Skeletal muscle tissue (tissue), 4 donors: ENCODE data around the gene SMAD2. TPM values are rescaled to one million over a fixed set of nuclear protein-coding genes. Genes with fewer than 3 reads are reported as not detected.

Source experiments
- H3K27ac ChIP-seq: one replicate; pipeline ENCODE4 v1.7.0; 2013; ENCODE audit warnings: mild to moderate bottlenecking, low read depth, low read length, inconsistent platforms
- H3K27me3 ChIP-seq, 3 donors: one replicate each; pipeline ENCODE4 v1.7.0; 2013; ENCODE audit warnings: low read length in 3 of 3; ENCODE audit not compliant: control insufficient read depth in 3 of 3, insufficient read depth in 3 of 3
- H3K36me3 ChIP-seq, 3 donors: one replicate each; pipeline ENCODE4 v1.7.0; 2013; ENCODE audit warnings: low read length in 3 of 3; ENCODE audit not compliant: control insufficient read depth in 3 of 3, insufficient read depth in 3 of 3
- H3K4me1 ChIP-seq, 3 donors: one replicate each; pipeline ENCODE4 v1.7.0; 2013; ENCODE audit warnings: low read length in 3 of 3, mild to moderate bottlenecking in 3 of 3; ENCODE audit not compliant: control insufficient read depth in 3 of 3, insufficient read depth in 3 of 3
- H3K4me3 ChIP-seq, 3 donors: one replicate each; pipeline ENCODE4 v1.7.0; 2013; ENCODE audit warnings: low read length in 3 of 3
- H3K9ac ChIP-seq, 3 donors: one replicate each; pipeline ENCODE4 v1.7.0; 2013; ENCODE audit warnings: low read length in 3 of 3, mild to moderate bottlenecking in 3 of 3, moderate library complexity in 2 of 3, low read depth in 1 of 3
- H3K9me3 ChIP-seq, 3 donors: one replicate each; pipeline ENCODE4 v1.7.0; 2013; ENCODE audit warnings: low read length in 3 of 3; ENCODE audit not compliant: control insufficient read depth in 3 of 3
- total RNA-seq: library from RNA; depleted of rRNA; stranded (reverse); fragments of >200 nt; gene quantifications from one replicate; pipeline ENCODE4 v1.2.3, GENCODE V29; 2014
- donor health status: Osteomylitis.

SMAD2 gene
- 23.0 TPM for total RNA-seq

GRCh38 chr18:47930199-47930930 is at the start of gene SMAD2:
Gene SMAD2, minus strand, starts transcription at chr18:47930659. Its CDS starts 33,903 bp downstream, at chr18:47896756.
- Histone ChIP-seq H3K36me3 (no peaks in the 10 kb centered on the region), H3K27ac (peak within 1 kb of the TSS; percentile 92), H3K4me1 (peaks cover 14 to 22% (median 16%) of the 10 kb centered on the region in 3 donors), H3K9ac (peak within 1 kb of the TSS; percentile 89 to 92 (median 90)), H3K27me3 (no peaks in the 10 kb centered on the region), H3K9me3 (no peaks in the 10 kb centered on the region), H3K4me3 (peak within 1 kb of the TSS; percentile 81 to 93 (median 85))

- Histone ChIP-seq H3K9me3 (no peaks in the 10 kb centered on the region), H3K4me1 (no peaks in the 10 kb centered on the region), H3K27ac (no peak overlapping the region), H3K36me3 (no peaks in the 10 kb centered on the region), H3K9ac (no peak overlapping the region), H3K4me3 (no peak overlapping the region), H3K27me3 (peaks cover 0 to 9% (median 0%) of the 10 kb centered on the region in 3 donors)
These were observed 49.2 kb upstream of the SMAD2 start for GRCh38 chr18:47979611-47980200.

- Histone ChIP-seq H3K4me3 (no peak overlapping the region), H3K4me1 (no peaks in the 10 kb centered on the region), H3K27me3 (peaks cover 0 to 5% (median 0%) of the 10 kb centered on the region in 3 donors), H3K27ac (no peak overlapping the region), H3K9me3 (no peaks in the 10 kb centered on the region), H3K9ac (no peak overlapping the region), H3K36me3 (no peaks in the 10 kb centered on the region)
These were observed 48.1 kb upstream of the SMAD2 start for GRCh38 chr18:47978603-47979002.

GRCh38 chr18:47978141-47978540 is 47.7 kb upstream of the SMAD2 start:
- no peaks in the 10 kb centered on the region for H3K4me1 ChIP-seq
- H3K36me3 ChIP-seq: no peaks in the 10 kb centered on the region
- H3K27ac ChIP-seq: no peak overlapping the region
- no peaks in the 10 kb centered on the region for H3K9me3 ChIP-seq
- no peak overlapping the region for H3K9ac ChIP-seq
- peaks cover 0 to 5% (median 0%) of the 10 kb centered on the region in 3 donors for H3K27me3 ChIP-seq
- no peak overlapping the region for H3K4me3 ChIP-seq

- Histone ChIP-seq H3K27me3 (peaks cover 0 to 5% (median 0%) of the 10 kb centered on the region in 3 donors), H3K9me3 (no peaks in the 10 kb centered on the region), H3K4me3 (no peak overlapping the region), H3K27ac (no peak overlapping the region), H3K9ac (no peak overlapping the region), H3K36me3 (no peaks in the 10 kb centered on the region), H3K4me1 (no peaks in the 10 kb centered on the region)
These were observed 45.2 kb upstream of the SMAD2 start for GRCh38 chr18:47975701-47976100.

GRCh38 chr18:47975105-47975504 is 44.6 kb upstream of the SMAD2 start:
- Histone ChIP-seq H3K4me1 (no peaks in the 10 kb centered on the region), H3K27me3 (peaks cover 0 to 5% (median 0%) of the 10 kb centered on the region in 3 donors), H3K27ac (no peak overlapping the region), H3K4me3 (no peak overlapping the region), H3K9ac (no peak overlapping the region), H3K36me3 (no peaks in the 10 kb centered on the region), H3K9me3 (no peaks in the 10 kb centered on the region)

GRCh38 chr18:47970664-47971531 is 40.4 kb upstream of the SMAD2 start:
- no peaks in the 10 kb centered on the region for H3K27me3 ChIP-seq
- no peaks in the 10 kb centered on the region for H3K4me1 ChIP-seq
- H3K9ac ChIP-seq: no peak overlapping the region
- no peak overlapping the region for H3K4me3 ChIP-seq
- no peaks in the 10 kb centered on the region for H3K9me3 ChIP-seq
- no peaks in the 10 kb centered on the region for H3K36me3 ChIP-seq
- H3K27ac ChIP-seq: no peak overlapping the region

GRCh38 chr18:47969816-47970215 is 39.4 kb upstream of the SMAD2 start:
- Histone ChIP-seq H3K4me3 (no peak overlapping the region), H3K27ac (no peak overlapping the region), H3K9me3 (no peaks in the 10 kb centered on the region), H3K4me1 (no peaks in the 10 kb centered on the region), H3K9ac (no peak overlapping the region), H3K27me3 (no peaks in the 10 kb centered on the region), H3K36me3 (no peaks in the 10 kb centered on the region)

GRCh38 chr18:47968721-47969120 is 38.3 kb upstream of the SMAD2 start:
- no peaks in the 10 kb centered on the region for H3K4me1 ChIP-seq
- H3K27ac ChIP-seq: no peak overlapping the region
- no peak overlapping the region for H3K9ac ChIP-seq
- H3K36me3 ChIP-seq: no peaks in the 10 kb centered on the region
- no peaks in the 10 kb centered on the region for H3K9me3 ChIP-seq
- H3K27me3 ChIP-seq: no peaks in the 10 kb centered on the region
- no peak overlapping the region for H3K4me3 ChIP-seq
